ENCODE measurements around the gene MMP27. TPM values are rescaled to one million over a fixed set of nuclear protein-coding genes. Genes with fewer than 3 reads are reported as not detected.

MMP27 gene
- total RNA-seq, 2 donors from 2014 or later, result not detected

- no peak for DNase-seq (ENCODE audit: low spot score)
- intact Hi-C loops (cut with DNase I), result no loop called here
- Histone ChIP-seq H3K4me1 (replicated peaks) (no peaks in the 10 kb centered on the region), H3K4me3 (no peak overlapping the region), H3K9me3 (no peaks in the 10 kb centered on the region), H3K27ac (no peak overlapping the region), H3K27me3 (replicated peaks; ENCODE audit: insufficient read depth) (no peaks in the 10 kb centered on the region), H3K36me3 (no peaks in the 10 kb centered on the region)
- TF ChIP-seq, protein P1, sequence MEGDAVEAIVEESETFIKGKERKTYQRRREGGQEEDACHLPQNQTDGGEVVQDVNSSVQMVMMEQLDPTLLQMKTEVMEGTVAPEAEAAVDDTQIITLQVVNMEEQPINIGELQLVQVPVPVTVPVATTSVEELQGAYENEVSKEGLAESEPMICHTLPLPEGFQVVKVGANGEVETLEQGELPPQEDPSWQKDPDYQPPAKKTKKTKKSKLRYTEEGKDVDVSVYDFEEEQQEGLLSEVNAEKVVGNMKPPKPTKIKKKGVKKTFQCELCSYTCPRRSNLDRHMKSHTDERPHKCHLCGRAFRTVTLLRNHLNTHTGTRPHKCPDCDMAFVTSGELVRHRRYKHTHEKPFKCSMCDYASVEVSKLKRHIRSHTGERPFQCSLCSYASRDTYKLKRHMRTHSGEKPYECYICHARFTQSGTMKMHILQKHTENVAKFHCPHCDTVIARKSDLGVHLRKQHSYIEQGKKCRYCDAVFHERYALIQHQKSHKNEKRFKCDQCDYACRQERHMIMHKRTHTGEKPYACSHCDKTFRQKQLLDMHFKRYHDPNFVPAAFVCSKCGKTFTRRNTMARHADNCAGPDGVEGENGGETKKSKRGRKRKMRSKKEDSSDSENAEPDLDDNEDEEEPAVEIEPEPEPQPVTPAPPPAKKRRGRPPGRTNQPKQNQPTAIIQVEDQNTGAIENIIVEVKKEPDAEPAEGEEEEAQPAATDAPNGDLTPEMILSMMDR (IDR thresholded peaks at IDR 0.05), result no peak
- TF ChIP-seq POLR2A (IDR thresholded peaks at IDR 0.05) (no peak), POLR2AphosphoS5 (IDR thresholded peaks at IDR 0.05) (no peak)
- WGBS, result 76% methylated on average over 4 of the region's 4 CpGs
Observed at GRCh38 chr11:102661040-102661439, 44.5 kb downstream of the MMP27 start.

DNA sequence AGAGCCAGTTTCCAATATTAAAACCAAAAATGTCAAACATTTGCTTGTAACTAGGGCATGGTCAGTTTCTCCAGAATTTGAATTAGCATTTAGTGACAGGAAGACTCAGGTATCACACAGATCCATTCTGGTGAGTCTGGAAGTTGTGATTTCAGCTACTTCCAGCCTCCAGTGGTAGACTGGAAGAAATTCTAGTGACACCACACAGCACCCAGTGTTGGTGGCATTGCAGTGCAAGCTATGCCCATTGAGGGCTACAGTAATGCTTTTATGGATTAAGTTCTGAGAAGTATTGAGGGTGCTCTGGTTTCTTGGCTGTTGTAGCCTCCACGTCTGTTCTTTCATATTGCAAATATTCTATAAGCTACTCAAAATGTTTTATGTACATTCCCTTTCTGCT, 49.0 kb downstream of the MMP27 start:
- intact Hi-C loops (cut with DNase I), result no loop called here
- Histone ChIP-seq H3K27me3 (replicated peaks; ENCODE audit: insufficient read depth) (no peaks in the 10 kb centered on the region), H3K27ac (no peak overlapping the region), H3K36me3 (no peaks in the 10 kb centered on the region), H3K4me3 (no peak overlapping the region), H3K4me1 (replicated peaks) (no peaks in the 10 kb centered on the region), H3K9me3 (no peaks in the 10 kb centered on the region)
- TF ChIP-seq, protein P1 (IDR thresholded peaks at IDR 0.05), result no peak
- TF ChIP-seq POLR2AphosphoS5 (IDR thresholded peaks at IDR 0.05) (no peak), POLR2A (IDR thresholded peaks at IDR 0.05) (no peak)
- no peak for DNase-seq (ENCODE audit: low spot score)
- 64% methylated on average over 1 of the region's 1 CpG for WGBS

GRCh38 chr11:102655547-102655946, 50.0 kb downstream of the MMP27 start:
- H3K4me1 ChIP-seq (replicated peaks), result no peaks in the 10 kb centered on the region
- H3K4me3 ChIP-seq, result no peak overlapping the region
- 56% methylated on average over 2 of the region's 2 CpGs for WGBS
- no peaks in the 10 kb centered on the region for H3K36me3 ChIP-seq
- no peak for DNase-seq (ENCODE audit: low spot score)
- H3K27me3 ChIP-seq (replicated peaks; ENCODE audit: insufficient read depth), result no peaks in the 10 kb centered on the region
- TF ChIP-seq POLR2A (IDR thresholded peaks at IDR 0.05), result no peak
- TF ChIP-seq, protein P1 (IDR thresholded peaks at IDR 0.05), result no peak
- no peak overlapping the region for H3K27ac ChIP-seq
- intact Hi-C loops (cut with DNase I), result no loop called here
- no peaks in the 10 kb centered on the region for H3K9me3 ChIP-seq

- Histone ChIP-seq H3K36me3 (no peaks in the 10 kb centered on the region), H3K27me3 (replicated peaks; ENCODE audit: insufficient read depth) (no peaks in the 10 kb centered on the region), H3K4me3 (no peak overlapping the region), H3K9me3 (no peaks in the 10 kb centered on the region), H3K4me1 (replicated peaks) (no peaks in the 10 kb centered on the region), H3K27ac (no peak overlapping the region)
- intact Hi-C loops (cut with DNase I), result no loop called here
- TF ChIP-seq, protein P1 (IDR thresholded peaks at IDR 0.05), result no peak
- no peak for TF ChIP-seq POLR2A (IDR thresholded peaks at IDR 0.05)
- TF ChIP-seq POLR2AphosphoS5 (IDR thresholded peaks at IDR 0.05), result no peak
- WGBS, result 100% methylated on average over 1 of the region's 1 CpG
- DNase-seq (ENCODE audit: low spot score), result no peak
Observed at GRCh38 chr11:102654761-102655160, 50.8 kb downstream of the MMP27 start.

DNA sequence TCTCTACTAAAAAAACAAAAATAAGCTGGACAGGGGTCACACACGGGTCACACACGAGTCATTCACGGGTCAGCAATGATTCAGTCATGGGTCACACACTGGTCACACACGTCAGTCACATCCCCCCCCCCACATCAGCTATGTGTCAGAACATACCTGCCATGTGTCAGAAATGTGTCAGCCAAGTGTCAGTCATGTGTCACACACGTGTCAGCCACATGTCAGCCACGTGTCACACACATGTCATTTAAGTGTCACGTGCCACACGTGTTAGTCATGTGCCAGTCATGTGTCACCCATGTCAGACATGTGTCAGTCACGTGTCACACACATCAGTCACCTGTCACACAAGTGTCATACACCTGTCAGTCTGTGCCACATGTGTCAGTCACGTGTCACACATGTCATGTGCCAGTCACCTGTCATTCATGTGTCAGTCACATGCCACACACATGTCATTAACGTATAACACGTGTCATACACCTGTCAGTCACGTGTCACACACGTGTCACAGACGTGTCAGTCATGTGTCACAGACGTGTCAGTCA, 51.8 kb downstream of the MMP27 start:
- WGBS, result 90% methylated on average over 16 of the region's 16 CpGs
- Histone ChIP-seq H3K36me3 (no peaks in the 10 kb centered on the region), H3K4me1 (replicated peaks) (no peaks in the 10 kb centered on the region), H3K27ac (no peak overlapping the region), H3K9me3 (no peaks in the 10 kb centered on the region), H3K4me3 (no peak overlapping the region), H3K27me3 (replicated peaks; ENCODE audit: insufficient read depth) (no peaks in the 10 kb centered on the region)
- TF ChIP-seq POLR2A (IDR thresholded peaks at IDR 0.05) (no peak), POLR2AphosphoS5 (IDR thresholded peaks at IDR 0.05) (no peak)
- TF ChIP-seq, protein P1 (IDR thresholded peaks at IDR 0.05), result no peak
- intact Hi-C loops (cut with DNase I), result no loop called here
- no peak for DNase-seq (ENCODE audit: low spot score)
